ENCODE results near the gene ATP9B. TPM values are rescaled to one million over a fixed set of nuclear protein-coding genes. Genes with fewer than 3 reads are reported as not detected.
A peak's percentile ranks its signal among the peaks of the same experiment; 100 is the strongest.

ATP9B gene
- total RNA-seq, 1 donor from 2014 or later = 10.8 TPM

GRCh38 chr18:79204889-79205807 is 136.0 kb downstream of the ATP9B start:
- no peak for FAIRE-seq
- no peak for TF ChIP-seq CTCF (IDR thresholded peaks at IDR 0.05; ENCODE audit: insufficient read depth, low read length, severe bottlenecking)
- Histone ChIP-seq H3K4me3 (ENCODE audit: low read depth, low read length) (no peak overlapping the region), H3K27me3 (ENCODE audit: control insufficient read depth, insufficient read depth, low read length) (no peaks in the 10 kb centered on the region), H3K36me3 (ENCODE audit: control insufficient read depth, insufficient read depth, low read length) (peaks cover 3% of the 10 kb centered on the region)
- DNase-seq (ENCODE audit: low read depth) = no peak

GRCh38 chr18:79206444-79206843 is 137.2 kb downstream of the ATP9B start:
- FAIRE-seq (no peak), DNase-seq (ENCODE audit: low read depth) (no peak)
- TF ChIP-seq CTCF (IDR thresholded peaks at IDR 0.05; ENCODE audit: insufficient read depth, low read length, severe bottlenecking) = no peak
- no peaks in the 10 kb centered on the region for H3K27me3 ChIP-seq (ENCODE audit: control insufficient read depth, insufficient read depth, low read length)
- H3K4me3 ChIP-seq (ENCODE audit: low read depth, low read length) = no peak overlapping the region
- H3K36me3 ChIP-seq (ENCODE audit: control insufficient read depth, insufficient read depth, low read length) = peaks cover 3% of the 10 kb centered on the region

GRCh38 chr18:79208906-79209305 is 139.7 kb downstream of the ATP9B start:
- TF ChIP-seq CTCF (IDR thresholded peaks at IDR 0.05; ENCODE audit: insufficient read depth, low read length, severe bottlenecking) = no peak
- DNase-seq (ENCODE audit: low read depth) (no peak), FAIRE-seq (no peak)
- peaks cover 3% of the 10 kb centered on the region for H3K36me3 ChIP-seq (ENCODE audit: control insufficient read depth, insufficient read depth, low read length)
- no peaks in the 10 kb centered on the region for H3K27me3 ChIP-seq (ENCODE audit: control insufficient read depth, insufficient read depth, low read length)
- no peak overlapping the region for H3K4me3 ChIP-seq (ENCODE audit: low read depth, low read length)

GRCh38 chr18:79210002-79210910 is 141.1 kb downstream of the ATP9B start:
- no peaks in the 10 kb centered on the region for H3K27me3 ChIP-seq (ENCODE audit: control insufficient read depth, insufficient read depth, low read length)
- peak; percentile 98 for FAIRE-seq
- no peak overlapping the region for H3K4me3 ChIP-seq (ENCODE audit: low read depth, low read length)
- no peak for DNase-seq (ENCODE audit: low read depth)
- TF ChIP-seq CTCF (IDR thresholded peaks at IDR 0.05; ENCODE audit: insufficient read depth, low read length, severe bottlenecking) = no peak
- H3K36me3 ChIP-seq (ENCODE audit: control insufficient read depth, insufficient read depth, low read length) = peaks cover 3% of the 10 kb centered on the region

GRCh38 chr18:79211844-79212243 is 142.7 kb downstream of the ATP9B start:
- Histone ChIP-seq H3K27me3 (ENCODE audit: control insufficient read depth, insufficient read depth, low read length) (no peaks in the 10 kb centered on the region), H3K36me3 (ENCODE audit: control insufficient read depth, insufficient read depth, low read length) (peaks cover 2% of the 10 kb centered on the region), H3K4me3 (ENCODE audit: low read depth, low read length) (no peak overlapping the region)
- FAIRE-seq (no peak), DNase-seq (ENCODE audit: low read depth) (peak; percentile 34)
- no peak for TF ChIP-seq CTCF (IDR thresholded peaks at IDR 0.05; ENCODE audit: insufficient read depth, low read length, severe bottlenecking)
